Transverse colon (tissue), 4 donors: ENCODE data around the gene FMO4.

ENCODE experiments used
- CTCF ChIP-seq, 5 experiments: fragments of 200-600 bp in 3 of 5; fragments of 450-650 bp in 2 of 5; sonication (generic) in 3 of 5; IDR thresholded peaks; 1 replicate in 2 of 5; 2 replicates in 3 of 5; pipeline ENCODE4 v1.5.1; 2016 to 2017; ENCODE audit warnings: antibody characterized with exemption in 5 of 5, inconsistent platforms in 3 of 5, mild to moderate bottlenecking in 2 of 5, moderate library complexity in 1 of 5
- EP300 ChIP-seq: sonication (generic); formaldehyde crosslinking; IDR thresholded peaks from one replicate; pipeline ENCODE4 v1.6.1; 2017; ENCODE audit warnings: antibody characterized with exemption, low read depth
- POLR2A ChIP-seq: fragments of 450-650 bp; IDR thresholded peaks from one replicate; pipeline ENCODE4 v1.6.1; 2016; ENCODE audit warnings: antibody characterized with exemption, mild to moderate bottlenecking, moderate library complexity
- POLR2AphosphoS5 ChIP-seq, 3 donors: sonication (generic); formaldehyde crosslinking; IDR thresholded peaks; one replicate each; pipeline ENCODE4 v1.6.1; 2016; ENCODE audit warnings: antibody characterized with exemption in 3 of 3

DNA sequence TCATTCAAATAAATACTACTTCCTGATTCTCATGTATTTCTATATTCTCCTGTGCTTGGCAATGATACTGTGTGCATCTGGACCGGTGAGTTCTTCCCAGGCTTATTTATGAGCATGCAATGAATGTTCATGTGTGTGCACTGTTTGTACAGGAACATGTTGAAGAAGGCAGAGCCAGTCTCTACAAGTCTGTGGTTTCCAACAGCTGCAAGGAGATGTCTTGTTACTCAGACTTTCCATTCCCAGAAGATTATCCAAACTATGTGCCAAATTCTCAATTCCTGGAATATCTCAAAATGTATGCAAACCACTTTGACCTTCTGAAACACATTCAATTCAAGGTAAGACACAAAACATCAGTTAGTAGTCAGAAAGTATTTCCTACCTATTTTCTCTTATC lies 46.6 kb upstream of the FMO4 start:
- TF ChIP-seq POLR2A, result no peak
- no peak for TF ChIP-seq CTCF (IDR thresholded peaks at IDR 0.05)
- TF ChIP-seq POLR2AphosphoS5 (IDR thresholded peaks at IDR 0.05), result no peak
- TF ChIP-seq EP300, result no peak
